ENCODE measurements around the gene ANKRD2.

ANKRD2 gene

DNA sequence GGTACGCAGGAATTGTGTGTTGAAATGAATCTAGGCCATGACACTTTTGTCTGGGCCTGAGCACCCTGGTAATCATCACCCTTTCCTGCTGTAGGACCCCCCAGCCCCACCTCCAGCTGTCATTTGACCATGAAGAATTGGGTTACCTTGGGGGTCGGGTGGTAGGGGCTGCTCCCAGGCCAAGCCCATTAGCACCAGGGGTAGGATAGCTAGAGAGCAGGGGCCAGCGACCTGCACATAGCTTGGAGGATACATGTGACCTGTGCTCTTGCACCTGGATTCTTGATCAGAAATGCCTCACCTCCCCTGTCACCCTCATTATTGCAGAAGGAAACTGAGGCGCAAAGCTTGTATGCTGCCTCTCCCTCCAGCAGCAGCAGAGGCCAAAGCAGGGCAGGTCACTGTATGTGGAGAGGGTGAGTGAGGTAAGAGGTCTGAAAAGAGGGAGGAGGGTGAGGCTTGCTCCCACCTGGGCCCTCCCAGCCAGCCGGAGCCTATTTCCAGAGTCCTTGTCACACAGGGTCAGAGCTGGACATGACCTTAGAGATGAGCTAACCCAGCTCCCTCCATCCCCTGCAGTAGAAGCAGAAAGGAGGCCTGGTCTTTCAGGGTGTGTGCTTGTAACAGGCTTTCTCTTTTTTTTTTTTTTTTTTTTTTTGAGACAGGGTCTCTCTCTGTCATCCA is 35.3 kb upstream of the ANKRD2 start:
- Histone ChIP-seq H3K36me3 (ENCODE audit: control insufficient read depth, insufficient read depth, low read length) (no peaks in the 10 kb centered on the region), H2BK120ac (ENCODE audit: low read depth, low read length) (no peak overlapping the region), H3K23ac (ENCODE audit: low read length) (no peak overlapping the region), H2AK5ac (ENCODE audit: low read length) (no peak overlapping the region), H3K27ac (ENCODE audit: low read depth, low read length) (no peak overlapping the region), H3K4ac (ENCODE audit: low read depth, low read length) (no peak overlapping the region), H3K9ac (ENCODE audit: low read length) (no peak overlapping the region), H3K79me2 (ENCODE audit: control insufficient read depth, insufficient read depth, low read length) (no peaks in the 10 kb centered on the region), H3K18ac (ENCODE audit: low read length) (no peak overlapping the region), H3K4me3 (ENCODE audit: low read length) (no peak overlapping the region), H4K8ac (ENCODE audit: low read depth, low read length) (no peak overlapping the region), H3K27me3 (ENCODE audit: insufficient read depth, low read length, poor library complexity) (no peaks in the 10 kb centered on the region), H3K79me1 (ENCODE audit: low read length) (peaks cover 8% of the 10 kb centered on the region), H3K4me1 (ENCODE audit: control insufficient read depth, low read depth, low read length) (peaks cover 6% of the 10 kb centered on the region), H2BK15ac (replicated peaks; ENCODE audit: low read depth) (no peak overlapping the region), H3K4me2 (ENCODE audit: low read length) (no peak overlapping the region), H2BK5ac (ENCODE audit: low read length) (no peak overlapping the region), H4K5ac (ENCODE audit: low read length) (no peak overlapping the region), H3K56ac (ENCODE audit: low read length) (peak overlapping the region; percentile 40)
- WGBS (ENCODE audit: extremely low coverage, insufficient coverage, low lambda C conversion rate): no CpG with 5 or more reads among the region's 5 CpGs
- DNase-seq: no peak

DNA sequence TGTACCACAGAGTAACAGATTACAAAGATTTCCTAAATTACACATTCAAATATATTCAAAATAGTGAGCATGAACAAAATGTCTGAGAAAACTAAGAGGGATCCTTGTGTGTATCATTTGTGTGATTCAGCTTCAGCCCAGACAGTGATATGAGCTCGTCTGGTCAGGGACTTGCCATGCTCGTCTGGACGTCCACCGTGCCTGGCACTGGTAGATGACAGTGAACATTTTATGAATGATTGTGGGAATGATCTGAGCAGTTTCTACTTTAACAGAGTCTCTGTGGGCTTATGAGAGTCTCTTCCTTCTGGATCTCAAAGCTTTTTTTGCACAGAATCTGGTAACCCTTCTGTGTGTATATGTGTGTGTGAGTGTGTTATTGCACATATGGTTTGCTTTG is 34.2 kb upstream of the ANKRD2 start:
- Histone ChIP-seq H3K4me1 (ENCODE audit: control insufficient read depth, low read depth, low read length) (peaks cover 7% of the 10 kb centered on the region), H3K9ac (ENCODE audit: low read length) (no peak overlapping the region), H3K4ac (ENCODE audit: low read depth, low read length) (no peak overlapping the region), H3K4me3 (ENCODE audit: low read length) (no peak overlapping the region), H2BK5ac (ENCODE audit: low read length) (no peak overlapping the region), H3K27me3 (ENCODE audit: insufficient read depth, low read length, poor library complexity) (no peaks in the 10 kb centered on the region), H4K8ac (ENCODE audit: low read depth, low read length) (no peak overlapping the region), H3K23ac (ENCODE audit: low read length) (no peak overlapping the region), H3K4me2 (ENCODE audit: low read length) (no peak overlapping the region), H4K5ac (ENCODE audit: low read length) (no peak overlapping the region), H3K79me1 (ENCODE audit: low read length) (peaks cover 8% of the 10 kb centered on the region), H3K56ac (ENCODE audit: low read length) (peak overlapping the region; percentile 22), H2AK5ac (ENCODE audit: low read length) (no peak overlapping the region), H3K79me2 (ENCODE audit: control insufficient read depth, insufficient read depth, low read length) (no peaks in the 10 kb centered on the region), H3K18ac (ENCODE audit: low read length) (no peak overlapping the region), H2BK15ac (replicated peaks; ENCODE audit: low read depth) (no peak overlapping the region), H3K36me3 (ENCODE audit: control insufficient read depth, insufficient read depth, low read length) (no peaks in the 10 kb centered on the region), H2BK120ac (ENCODE audit: low read depth, low read length) (no peak overlapping the region), H3K27ac (ENCODE audit: low read depth, low read length) (no peak overlapping the region)
- WGBS (ENCODE audit: extremely low coverage, insufficient coverage, low lambda C conversion rate): no CpG with 5 or more reads among the region's 4 CpGs
- no peak for DNase-seq

DNA sequence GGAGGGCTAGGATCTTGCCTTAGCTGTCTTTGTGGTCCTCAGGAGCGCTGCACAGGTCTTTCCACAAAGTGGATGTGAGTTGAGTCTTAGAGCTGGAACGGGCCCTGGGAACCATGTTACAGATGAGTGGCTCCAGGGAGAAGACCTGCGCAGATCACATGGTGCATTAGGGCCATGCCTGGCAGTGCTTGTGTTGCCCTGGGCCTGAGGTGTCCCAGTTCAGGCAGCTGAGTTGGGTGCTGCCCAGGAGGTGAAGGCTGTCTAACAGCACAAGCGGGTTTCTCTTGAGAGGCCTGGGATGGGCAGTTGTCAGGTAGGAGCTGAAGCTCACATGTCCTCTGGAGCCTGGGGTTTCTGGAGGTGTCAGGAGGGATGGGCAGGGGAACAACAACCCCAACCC is 33.7 kb upstream of the ANKRD2 start:
- Histone ChIP-seq H3K27ac (ENCODE audit: low read depth, low read length) (no peak overlapping the region), H4K8ac (ENCODE audit: low read depth, low read length) (no peak overlapping the region), H3K56ac (ENCODE audit: low read length) (no peak overlapping the region), H2AK5ac (ENCODE audit: low read length) (no peak overlapping the region), H3K9ac (ENCODE audit: low read length) (no peak overlapping the region), H4K5ac (ENCODE audit: low read length) (no peak overlapping the region), H3K79me1 (ENCODE audit: low read length) (peaks cover 8% of the 10 kb centered on the region), H3K23ac (ENCODE audit: low read length) (no peak overlapping the region), H3K79me2 (ENCODE audit: control insufficient read depth, insufficient read depth, low read length) (no peaks in the 10 kb centered on the region), H2BK120ac (ENCODE audit: low read depth, low read length) (no peak overlapping the region), H3K18ac (ENCODE audit: low read length) (no peak overlapping the region), H3K4ac (ENCODE audit: low read depth, low read length) (no peak overlapping the region), H3K27me3 (ENCODE audit: insufficient read depth, low read length, poor library complexity) (no peaks in the 10 kb centered on the region), H3K4me2 (ENCODE audit: low read length) (no peak overlapping the region), H3K4me1 (ENCODE audit: control insufficient read depth, low read depth, low read length) (peaks cover 7% of the 10 kb centered on the region), H2BK15ac (replicated peaks; ENCODE audit: low read depth) (no peak overlapping the region), H3K4me3 (ENCODE audit: low read length) (no peak overlapping the region), H2BK5ac (ENCODE audit: low read length) (no peak overlapping the region), H3K36me3 (ENCODE audit: control insufficient read depth, insufficient read depth, low read length) (no peaks in the 10 kb centered on the region)
- WGBS (ENCODE audit: extremely low coverage, insufficient coverage, low lambda C conversion rate): no CpG with 5 or more reads among the region's 4 CpGs
- DNase-seq: no peak

DNA sequence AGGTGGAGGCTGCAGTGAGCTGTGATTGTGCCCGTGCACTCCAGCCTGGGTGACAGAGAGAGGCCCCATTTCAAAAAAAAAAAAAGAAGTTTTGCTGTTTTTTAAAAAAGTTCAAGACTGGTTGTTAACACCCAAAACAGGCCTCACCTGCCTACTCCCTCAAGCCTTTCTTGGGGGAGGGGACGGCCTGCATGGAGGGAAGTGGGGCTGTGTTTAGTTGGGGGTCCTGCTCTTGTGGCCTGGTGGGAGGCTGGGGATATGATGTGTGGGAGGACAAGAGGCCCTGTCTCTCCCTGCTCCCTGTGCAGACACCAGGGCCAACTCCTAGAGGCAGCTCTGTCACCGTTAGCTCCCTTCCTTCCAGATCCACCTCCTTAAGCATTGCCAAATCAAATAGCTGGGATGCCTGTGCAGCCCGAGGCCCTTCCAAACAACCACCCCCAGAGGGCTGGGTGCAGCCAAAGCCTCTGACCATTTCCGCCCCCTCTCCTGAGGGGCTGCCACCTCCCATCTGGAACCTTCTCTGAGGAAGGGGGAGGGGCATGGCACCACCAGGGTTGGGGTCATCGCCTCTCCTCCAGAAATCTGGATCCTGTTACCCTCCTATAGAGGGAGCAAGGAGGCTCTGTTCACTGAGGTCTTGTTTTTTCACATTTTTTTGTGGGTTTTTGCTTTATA is 32.9 kb upstream of the ANKRD2 start:
- Histone ChIP-seq H2AK5ac (ENCODE audit: low read length) (no peak overlapping the region), H4K8ac (ENCODE audit: low read depth, low read length) (no peak overlapping the region), H3K4me1 (ENCODE audit: control insufficient read depth, low read depth, low read length) (peaks cover 7% of the 10 kb centered on the region), H3K56ac (ENCODE audit: low read length) (peak overlapping the region; percentile 61), H2BK15ac (replicated peaks; ENCODE audit: low read depth) (no peak overlapping the region), H3K9ac (ENCODE audit: low read length) (no peak overlapping the region), H2BK120ac (ENCODE audit: low read depth, low read length) (no peak overlapping the region), H3K36me3 (ENCODE audit: control insufficient read depth, insufficient read depth, low read length) (no peaks in the 10 kb centered on the region), H3K27me3 (ENCODE audit: insufficient read depth, low read length, poor library complexity) (no peaks in the 10 kb centered on the region), H3K27ac (ENCODE audit: low read depth, low read length) (no peak overlapping the region), H3K18ac (ENCODE audit: low read length) (no peak overlapping the region), H2BK5ac (ENCODE audit: low read length) (no peak overlapping the region), H3K79me1 (ENCODE audit: low read length) (peaks cover 8% of the 10 kb centered on the region), H3K4me3 (ENCODE audit: low read length) (no peak overlapping the region), H3K23ac (ENCODE audit: low read length) (no peak overlapping the region), H3K4me2 (ENCODE audit: low read length) (no peak overlapping the region), H4K5ac (ENCODE audit: low read length) (no peak overlapping the region), H3K4ac (ENCODE audit: low read depth, low read length) (no peak overlapping the region), H3K79me2 (ENCODE audit: control insufficient read depth, insufficient read depth, low read length) (no peaks in the 10 kb centered on the region)
- no CpG with 5 or more reads among the region's 6 CpGs for whole genome bisulfite sequencing (ENCODE audit: extremely low coverage, insufficient coverage, low lambda C conversion rate)
- peak; percentile 96 for DNase-seq

DNA sequence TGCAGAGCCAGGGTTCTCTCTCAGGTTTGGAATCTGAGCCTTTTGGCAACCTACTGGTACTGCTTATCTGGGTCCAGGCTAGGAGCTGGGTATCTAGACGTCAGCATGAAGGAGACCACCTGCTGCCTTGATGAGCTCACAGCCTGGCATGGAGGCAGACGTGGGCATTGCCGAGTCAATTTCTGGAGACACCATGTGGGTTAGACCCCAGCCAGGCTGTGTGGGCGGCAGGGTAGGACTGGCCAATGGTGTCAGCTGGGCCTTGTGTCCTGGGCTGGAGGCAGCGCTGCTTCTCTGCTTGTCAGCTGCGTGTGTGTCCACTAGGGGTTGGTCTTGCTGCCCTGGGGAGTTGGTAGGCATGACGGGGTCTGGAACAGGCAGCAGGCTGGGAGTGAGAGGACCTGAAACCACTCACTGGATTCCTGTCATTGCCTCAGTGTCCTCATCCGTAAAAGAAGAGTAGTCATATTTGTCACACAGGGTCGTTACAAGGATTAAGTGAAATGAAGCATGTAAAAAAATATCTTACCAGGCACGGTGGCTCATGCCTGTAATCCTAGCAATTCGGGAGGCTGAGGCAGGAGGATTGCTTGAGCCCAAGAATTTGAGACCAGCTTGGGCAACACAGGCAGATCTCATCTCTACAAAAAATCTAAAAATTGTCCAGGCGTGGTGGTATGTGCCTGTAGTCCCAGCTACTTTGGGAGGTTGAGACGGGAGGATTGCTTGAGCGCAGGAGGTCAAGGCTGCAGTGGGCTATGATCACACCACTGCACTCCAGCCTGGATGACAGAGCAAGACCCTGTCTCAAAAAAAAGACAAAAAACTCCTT is 31.7 kb upstream of the ANKRD2 start:
- H3K36me3 ChIP-seq (ENCODE audit: control insufficient read depth, insufficient read depth, low read length): no peaks in the 10 kb centered on the region
- H3K4me3 ChIP-seq (ENCODE audit: low read length): no peak overlapping the region
- DNase-seq: peak; percentile 63
- no peak overlapping the region for H3K9ac ChIP-seq (ENCODE audit: low read length)
- no peaks in the 10 kb centered on the region for H3K79me2 ChIP-seq (ENCODE audit: control insufficient read depth, insufficient read depth, low read length)
- peaks cover 7% of the 10 kb centered on the region for H3K4me1 ChIP-seq (ENCODE audit: control insufficient read depth, low read depth, low read length)
- no peak overlapping the region for H3K4me2 ChIP-seq (ENCODE audit: low read length)
- no CpG with 5 or more reads among the region's 14 CpGs for WGBS (ENCODE audit: extremely low coverage, insufficient coverage, low lambda C conversion rate)
- H3K27ac ChIP-seq (ENCODE audit: low read depth, low read length): no peak overlapping the region
- H2BK15ac ChIP-seq (replicated peaks; ENCODE audit: low read depth): no peak overlapping the region
- peak overlapping the region; percentile 60 for H3K56ac ChIP-seq (ENCODE audit: low read length)
- H3K27me3 ChIP-seq (ENCODE audit: insufficient read depth, low read length, poor library complexity): no peaks in the 10 kb centered on the region
- H4K8ac ChIP-seq (ENCODE audit: low read depth, low read length): no peak overlapping the region
- peak overlapping the region; percentile 78 for H2AK5ac ChIP-seq (ENCODE audit: low read length)
- H3K4ac ChIP-seq (ENCODE audit: low read depth, low read length): no peak overlapping the region
- no peak overlapping the region for H2BK5ac ChIP-seq (ENCODE audit: low read length)
- peak overlapping the region; percentile 1 for H3K23ac ChIP-seq (ENCODE audit: low read length)
- H4K5ac ChIP-seq (ENCODE audit: low read length): no peak overlapping the region
- peaks cover 8% of the 10 kb centered on the region for H3K79me1 ChIP-seq (ENCODE audit: low read length)
- H2BK120ac ChIP-seq (ENCODE audit: low read depth, low read length): no peak overlapping the region
- H3K18ac ChIP-seq (ENCODE audit: low read length): no peak overlapping the region

All from mesendoderm (in vitro differentiated cells).